Suprapubic skin (tissue), 4 donors: ENCODE data around the gene EPHA10. TPM values are rescaled to one million over a fixed set of nuclear protein-coding genes. Genes with fewer than 3 reads are reported as not detected.

ENCODE experiments used
- DNase-seq, 2 donors: peaks; one replicate each; pipeline ENCODE4 v3.0.0-alpha.2; 2019; ENCODE audit warnings: low spot score in 2 of 2
- H3K27ac ChIP-seq: fragments of 200-600 bp; sonication (generic); one replicate; pipeline ENCODE4 v1.5.1; 2019
- H3K27me3 ChIP-seq: fragments of 200-600 bp; sonication (generic); one replicate; pipeline ENCODE4 v1.5.1; 2019
- H3K36me3 ChIP-seq: fragments of 200-600 bp; sonication (generic); one replicate; pipeline ENCODE4 v1.5.1; 2019
- H3K4me1 ChIP-seq: fragments of 200-600 bp; sonication (generic); one replicate; pipeline ENCODE4 v1.5.1; 2019
- H3K4me3 ChIP-seq: fragments of 200-600 bp; sonication (generic); one replicate; pipeline ENCODE4 v1.5.1; 2019; ENCODE audit warnings: mild to moderate bottlenecking
- H3K9me3 ChIP-seq: fragments of 200-600 bp; sonication (generic); one replicate; pipeline ENCODE4 v1.5.1; 2019
- EP300 ChIP-seq: sonication (generic); formaldehyde crosslinking; IDR thresholded peaks from one replicate; pipeline ENCODE4 v1.6.1; 2017; ENCODE audit warnings: antibody characterized with exemption
- POLR2A ChIP-seq, 2 donors: fragments of 450-650 bp; IDR thresholded peaks; one replicate each; pipeline ENCODE4 v1.6.1; 2017; ENCODE audit warnings: antibody characterized with exemption in 2 of 2, mild to moderate bottlenecking in 2 of 2, moderate library complexity in 2 of 2
- POLR2AphosphoS5 ChIP-seq, 3 donors: sonication (generic); formaldehyde crosslinking; IDR thresholded peaks; one replicate each; pipeline ENCODE4 v1.6.1; 2017; ENCODE audit warnings: antibody characterized with exemption in 3 of 3
- WGBS: methylation state at CpG from one replicate; pipeline ENCODE4 v1.1.5; 2018; 5-methylcytosine and 5-hydroxymethylcytosine counted together
- total RNA-seq, 4 donors: library from RNA; depleted of rRNA; stranded (reverse); fragments of >200 nt; gene quantifications; one replicate each; pipeline ENCODE4 v1.1.0, GENCODE V29; 2016
- TF ChIP-seq, protein P1 (sequence below), 2 donors: fragments of 200-600 bp in 1 of 2; fragments of 450-650 bp in 1 of 2; sonication (generic) in 1 of 2; IDR thresholded peaks; one replicate each; pipeline ENCODE4 v1.5.1; 2016 to 2019; ENCODE audit warnings: antibody characterized with exemption in 2 of 2, mild to moderate bottlenecking in 1 of 2, moderate library complexity in 1 of 2

Gene EPHA10
- total RNA-seq, 4 donors from 2014 or later, result 0.23 to 0.34 TPM; not detected in 2

DNA sequence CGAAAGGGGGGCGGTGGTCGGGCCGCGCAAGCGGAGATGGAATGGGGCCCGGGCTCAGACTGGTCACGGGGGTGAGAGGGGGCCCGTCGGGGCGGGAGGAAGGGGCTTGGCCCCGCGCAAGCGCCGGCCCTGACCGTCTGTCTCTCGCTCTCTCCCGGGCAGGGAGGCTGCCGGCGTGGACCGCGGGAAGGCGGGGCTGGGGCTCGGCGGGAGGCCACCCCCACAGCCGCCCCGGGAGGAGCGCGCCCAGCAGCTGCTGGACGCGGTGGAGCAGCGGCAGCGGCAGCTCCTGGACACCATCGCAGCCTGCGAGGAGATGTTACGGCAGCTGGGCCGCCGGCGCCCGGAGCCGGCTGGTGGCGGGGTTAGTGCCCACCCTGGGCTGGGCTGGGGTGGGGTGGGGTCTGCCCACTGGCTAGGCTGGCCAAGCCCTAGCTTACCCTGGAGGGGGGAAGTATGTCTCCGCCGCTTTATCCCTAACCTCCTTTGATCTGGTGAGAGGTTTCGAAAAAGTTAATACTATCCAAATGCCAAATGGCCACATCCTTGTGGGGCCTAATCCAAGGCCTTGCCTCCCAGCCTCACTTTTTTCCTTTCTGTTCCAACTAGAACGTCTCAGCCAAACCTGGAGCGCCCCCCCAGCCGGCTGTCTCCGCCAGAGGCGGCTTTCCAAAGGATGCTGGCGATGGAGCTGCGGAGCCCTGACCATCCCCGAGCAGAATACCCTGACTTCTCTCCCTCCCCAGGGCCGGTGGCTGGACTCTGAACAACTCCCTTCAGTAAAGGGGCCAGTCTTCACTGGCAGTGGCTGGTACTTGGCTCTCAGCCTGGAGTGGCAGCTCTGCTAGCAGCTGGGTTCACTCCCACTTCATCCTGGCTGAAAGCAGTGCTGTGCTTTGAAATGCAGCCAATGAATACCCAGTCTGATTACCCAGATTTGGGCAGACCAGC is 43.7 kb upstream of the EPHA10 start:
- Histone ChIP-seq H3K4me3 (peak overlapping the region; percentile 99), H3K9me3 (no peaks in the 10 kb centered on the region), H3K36me3 (peaks cover 30% of the 10 kb centered on the region), H3K27ac (peak overlapping the region; percentile 95), H3K27me3 (no peaks in the 10 kb centered on the region), H3K4me1 (peaks cover 39% of the 10 kb centered on the region)
- WGBS, result 6% methylated on average over 11 of the region's 54 CpGs
- TF ChIP-seq POLR2AphosphoS5 (IDR thresholded peaks at IDR 0.05) (no peak), EP300 (no peak), POLR2A (IDR thresholded peaks at IDR 0.05) (no peak)
- TF ChIP-seq, protein P1, sequence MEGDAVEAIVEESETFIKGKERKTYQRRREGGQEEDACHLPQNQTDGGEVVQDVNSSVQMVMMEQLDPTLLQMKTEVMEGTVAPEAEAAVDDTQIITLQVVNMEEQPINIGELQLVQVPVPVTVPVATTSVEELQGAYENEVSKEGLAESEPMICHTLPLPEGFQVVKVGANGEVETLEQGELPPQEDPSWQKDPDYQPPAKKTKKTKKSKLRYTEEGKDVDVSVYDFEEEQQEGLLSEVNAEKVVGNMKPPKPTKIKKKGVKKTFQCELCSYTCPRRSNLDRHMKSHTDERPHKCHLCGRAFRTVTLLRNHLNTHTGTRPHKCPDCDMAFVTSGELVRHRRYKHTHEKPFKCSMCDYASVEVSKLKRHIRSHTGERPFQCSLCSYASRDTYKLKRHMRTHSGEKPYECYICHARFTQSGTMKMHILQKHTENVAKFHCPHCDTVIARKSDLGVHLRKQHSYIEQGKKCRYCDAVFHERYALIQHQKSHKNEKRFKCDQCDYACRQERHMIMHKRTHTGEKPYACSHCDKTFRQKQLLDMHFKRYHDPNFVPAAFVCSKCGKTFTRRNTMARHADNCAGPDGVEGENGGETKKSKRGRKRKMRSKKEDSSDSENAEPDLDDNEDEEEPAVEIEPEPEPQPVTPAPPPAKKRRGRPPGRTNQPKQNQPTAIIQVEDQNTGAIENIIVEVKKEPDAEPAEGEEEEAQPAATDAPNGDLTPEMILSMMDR (IDR thresholded peaks at IDR 0.05), result no peak
- DNase-seq, result peak; percentile 65 to 81

DNA sequence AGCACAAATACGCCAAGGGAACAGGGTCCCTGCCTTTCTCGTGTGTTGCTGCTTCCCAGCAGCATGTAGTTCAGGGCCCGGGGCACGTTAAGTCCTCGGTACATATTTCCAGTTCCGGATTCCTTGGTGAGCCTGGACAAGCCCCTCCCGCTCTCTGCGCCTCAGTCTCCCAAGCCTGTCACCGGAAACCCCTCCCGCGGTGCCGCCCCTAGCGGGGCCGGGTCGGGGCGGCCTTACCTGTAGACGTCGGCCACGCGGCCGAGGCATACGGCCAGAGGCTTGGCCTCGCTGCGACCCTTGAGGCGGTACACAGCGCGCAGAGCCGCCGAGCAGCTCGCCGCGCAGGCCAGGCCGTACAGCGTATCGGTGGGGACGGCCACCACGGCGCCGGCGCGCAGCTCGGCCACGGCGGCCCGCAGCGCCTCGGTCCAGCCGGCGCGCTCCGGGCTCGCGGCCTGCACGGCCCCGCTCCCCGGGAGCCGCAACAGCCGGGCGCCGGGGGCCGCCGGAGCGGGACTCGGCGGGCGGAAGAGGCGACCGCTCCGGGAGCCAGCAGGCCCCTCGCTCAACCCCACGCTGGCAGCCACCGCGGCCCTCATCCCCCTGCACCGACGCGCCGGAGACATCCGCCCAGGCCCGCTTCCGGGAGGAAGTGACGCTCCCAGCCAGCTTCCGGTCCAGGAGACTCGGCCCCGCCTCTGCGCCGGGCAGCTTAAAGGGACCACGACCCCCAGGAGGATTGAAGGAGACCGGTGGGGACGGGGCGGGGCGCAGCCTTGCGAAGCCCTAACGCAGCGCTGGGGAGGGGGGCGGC is 42.8 kb upstream of the EPHA10 start, which contains the start of the genes C1orf122 and YRDC:
TSS of gene C1orf122 (plus strand) at position 236 of the 814 bp plus-strand sequence. CDS start 615 bp downstream, outside the sequence.
TSS of gene YRDC (minus strand) at position 654 of the 814 bp plus-strand sequence. CDS start at position 626, 28 bp downstream.
- peaks cover 39% of the 10 kb centered on the region for H3K4me1 ChIP-seq
- H3K27me3 ChIP-seq, result no peaks in the 10 kb centered on the region
- peak within 1 kb of the TSS; percentile 99 for H3K4me3 ChIP-seq
- peak within 1 kb of the TSS; percentile 95 for H3K27ac ChIP-seq
- TF ChIP-seq, protein P1 (IDR thresholded peaks at IDR 0.05), result no peak
- no peak for TF ChIP-seq EP300
- TF ChIP-seq POLR2A (IDR thresholded peaks at IDR 0.05), result peak; percentile 9 to 69
- TF ChIP-seq POLR2AphosphoS5 (IDR thresholded peaks at IDR 0.05), result peak; percentile 56 to 89 (median 69)
- peaks cover 38% of the 10 kb centered on the region for H3K36me3 ChIP-seq
- DNase-seq, result peak; percentile 96 to 98
- no peaks in the 10 kb centered on the region for H3K9me3 ChIP-seq
- 0% methylated on average over 29 of the region's 95 CpGs for WGBS

DNA sequence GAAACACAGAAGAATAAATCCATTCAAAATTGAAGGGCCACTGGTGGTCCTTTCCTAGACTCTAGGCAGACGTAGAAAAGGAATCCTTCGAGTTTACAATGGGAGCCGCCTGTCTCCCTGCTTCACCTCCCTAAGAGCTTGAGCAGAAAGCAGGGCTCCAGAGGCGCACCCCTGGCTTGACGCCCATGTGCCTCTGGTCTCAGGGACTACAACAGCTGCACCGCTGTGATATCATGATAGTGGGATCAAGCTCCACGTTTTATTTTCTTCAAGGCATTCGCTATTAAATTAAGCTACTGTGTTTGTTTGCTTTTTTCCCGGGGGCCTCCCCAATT is 42.3 kb upstream of the EPHA10 start:
- Histone ChIP-seq H3K27me3 (no peaks in the 10 kb centered on the region), H3K9me3 (no peaks in the 10 kb centered on the region), H3K27ac (peak overlapping the region; percentile 95), H3K4me1 (peaks cover 39% of the 10 kb centered on the region), H3K36me3 (peaks cover 44% of the 10 kb centered on the region), H3K4me3 (peak overlapping the region; percentile 99)
- DNase-seq, result no peak
- 9% methylated on average over 8 of the region's 9 CpGs for WGBS
- TF ChIP-seq, protein P1 (IDR thresholded peaks at IDR 0.05), result no peak
- TF ChIP-seq POLR2AphosphoS5 (IDR thresholded peaks at IDR 0.05) (no peak), EP300 (no peak), POLR2A (IDR thresholded peaks at IDR 0.05) (no peak)

DNA sequence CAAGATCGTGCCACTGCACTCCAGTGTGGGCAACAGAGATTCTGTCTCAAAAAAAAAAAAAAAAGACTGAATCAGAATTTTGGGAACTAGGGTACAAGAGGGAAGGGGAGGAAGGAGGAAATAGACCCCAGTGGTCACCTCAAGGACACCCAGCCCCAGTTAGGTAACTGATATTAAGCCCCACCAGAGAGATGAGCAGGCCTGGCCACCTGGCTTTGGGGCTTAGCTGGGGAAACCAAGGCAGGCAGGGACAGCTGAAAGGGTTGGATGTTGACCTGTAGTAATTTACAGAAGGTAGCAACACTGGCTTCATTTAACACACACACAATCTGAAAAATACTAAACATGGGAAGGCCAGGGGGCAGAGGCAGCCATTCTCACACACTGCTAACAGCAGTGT is 37.5 kb upstream of the EPHA10 start:
- peaks cover 75% of the 10 kb centered on the region for H3K36me3 ChIP-seq
- 94% methylated on average over 1 of the region's 1 CpG for WGBS

DNA sequence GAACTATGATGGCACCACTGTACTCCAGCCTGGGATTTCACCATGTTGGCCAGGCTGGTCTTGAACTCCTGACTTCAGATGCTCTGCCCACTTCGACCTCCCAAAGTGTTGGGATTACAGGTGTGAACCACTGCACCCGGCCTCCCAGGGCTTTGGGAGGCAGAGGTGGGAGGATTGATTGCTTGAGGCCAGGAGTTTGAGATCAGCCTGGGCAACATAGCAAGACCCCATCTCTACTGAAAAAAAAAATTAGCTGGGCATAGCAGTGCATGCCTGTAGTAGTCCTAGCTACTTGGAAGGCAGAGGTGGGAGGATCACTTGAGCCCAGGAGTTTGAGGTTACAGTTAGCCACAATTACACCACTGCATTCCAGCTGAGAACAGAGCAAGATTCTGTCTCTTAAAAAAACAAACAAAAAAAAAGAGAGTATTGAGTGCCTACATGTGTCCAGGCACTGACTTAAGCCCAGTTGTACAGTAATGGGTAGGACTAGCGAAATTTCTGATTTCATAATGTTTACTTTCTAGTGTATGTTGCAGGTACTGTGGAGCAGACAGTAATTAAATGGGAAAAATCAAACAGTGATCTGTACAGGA is 32.9 kb upstream of the EPHA10 start:
- Histone ChIP-seq H3K27me3 (peaks cover 5% of the 10 kb centered on the region), H3K9me3 (no peaks in the 10 kb centered on the region), H3K4me3 (no peak overlapping the region), H3K36me3 (peaks cover 38% of the 10 kb centered on the region), H3K27ac (no peak overlapping the region), H3K4me1 (peaks cover 24% of the 10 kb centered on the region)
- no peak for DNase-seq
- WGBS, result 87% methylated on average over 3 of the region's 3 CpGs
- TF ChIP-seq POLR2A (IDR thresholded peaks at IDR 0.05) (no peak), EP300 (no peak), POLR2AphosphoS5 (IDR thresholded peaks at IDR 0.05) (no peak)
- TF ChIP-seq, protein P1 (IDR thresholded peaks at IDR 0.05), result no peak

More for the DNA sequence above, 37.5 kb upstream of the EPHA10 start:
- Histone ChIP-seq H3K4me3 (no peak overlapping the region), H3K4me1 (peaks cover 11% of the 10 kb centered on the region), H3K27ac (no peak overlapping the region), H3K9me3 (no peaks in the 10 kb centered on the region), H3K27me3 (no peaks in the 10 kb centered on the region)
- no peak for DNase-seq
- TF ChIP-seq POLR2A (IDR thresholded peaks at IDR 0.05), result no peak
